ENCODE measurements around the gene ZNFX1. TPM values are rescaled to one million over a fixed set of nuclear protein-coding genes. Genes with fewer than 3 reads are reported as not detected.

The ZNFX1 gene
- total RNA-seq, 2 donors from 2014 or later, result 7.3 to 17.4 TPM

DNA sequence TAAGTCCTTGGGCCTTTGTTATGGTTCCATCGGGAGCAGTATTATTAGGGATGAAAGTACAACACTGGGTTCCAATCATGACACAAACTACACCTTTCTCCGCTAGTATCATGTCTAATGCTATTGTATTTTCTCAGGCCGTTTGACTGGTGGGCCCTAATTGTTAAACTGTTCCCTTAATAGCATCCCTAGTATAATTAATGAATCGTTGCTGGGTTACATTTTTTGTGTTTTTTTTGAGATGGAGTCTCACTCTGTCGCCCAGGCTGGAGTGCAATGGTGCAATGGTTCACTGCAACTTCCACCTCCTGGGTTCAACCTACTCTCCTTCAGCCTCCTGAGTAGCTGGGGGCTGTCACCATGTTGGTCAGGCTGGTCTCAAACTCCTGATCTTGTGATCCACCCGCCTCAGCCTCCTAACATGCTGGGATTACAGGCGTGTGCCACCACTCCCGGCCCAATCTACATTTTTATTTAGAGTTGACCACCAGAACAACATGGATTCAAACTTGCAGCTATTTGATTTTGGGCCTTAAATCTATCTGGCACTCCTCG, 4.1 kb upstream of the ZNFX1 start:
- Histone ChIP-seq H3K4me3 (no peak overlapping the region), H3K4me1 (peaks cover 43% of the 10 kb centered on the region), H3K27me3 (no peaks in the 10 kb centered on the region), H3K36me3 (replicated peaks in 1 of 2; ENCODE audit: insufficient read depth in 1 of 2, low read depth in 2 of 2) (peaks cover 42 to 43% of the 10 kb centered on the region in 2 donors), H3K9me3 (peaks cover 0 to 30% (median 0%) of the 10 kb centered on the region in 3 donors), H3K27ac (no peak overlapping the region)
- intact Hi-C loops (cut with DNase I), result no loop called here
- TF ChIP-seq, protein P1, sequence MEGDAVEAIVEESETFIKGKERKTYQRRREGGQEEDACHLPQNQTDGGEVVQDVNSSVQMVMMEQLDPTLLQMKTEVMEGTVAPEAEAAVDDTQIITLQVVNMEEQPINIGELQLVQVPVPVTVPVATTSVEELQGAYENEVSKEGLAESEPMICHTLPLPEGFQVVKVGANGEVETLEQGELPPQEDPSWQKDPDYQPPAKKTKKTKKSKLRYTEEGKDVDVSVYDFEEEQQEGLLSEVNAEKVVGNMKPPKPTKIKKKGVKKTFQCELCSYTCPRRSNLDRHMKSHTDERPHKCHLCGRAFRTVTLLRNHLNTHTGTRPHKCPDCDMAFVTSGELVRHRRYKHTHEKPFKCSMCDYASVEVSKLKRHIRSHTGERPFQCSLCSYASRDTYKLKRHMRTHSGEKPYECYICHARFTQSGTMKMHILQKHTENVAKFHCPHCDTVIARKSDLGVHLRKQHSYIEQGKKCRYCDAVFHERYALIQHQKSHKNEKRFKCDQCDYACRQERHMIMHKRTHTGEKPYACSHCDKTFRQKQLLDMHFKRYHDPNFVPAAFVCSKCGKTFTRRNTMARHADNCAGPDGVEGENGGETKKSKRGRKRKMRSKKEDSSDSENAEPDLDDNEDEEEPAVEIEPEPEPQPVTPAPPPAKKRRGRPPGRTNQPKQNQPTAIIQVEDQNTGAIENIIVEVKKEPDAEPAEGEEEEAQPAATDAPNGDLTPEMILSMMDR (IDR thresholded peaks at IDR 0.05), result no peak
- no peak for TF ChIP-seq POLR2A (IDR thresholded peaks at IDR 0.05)
- DNase-seq (no peak), ATAC-seq (no peak)
- WGBS, 2 donors, result 82 to 86% methylated on average over 9 of the region's 9 CpGs

DNA sequence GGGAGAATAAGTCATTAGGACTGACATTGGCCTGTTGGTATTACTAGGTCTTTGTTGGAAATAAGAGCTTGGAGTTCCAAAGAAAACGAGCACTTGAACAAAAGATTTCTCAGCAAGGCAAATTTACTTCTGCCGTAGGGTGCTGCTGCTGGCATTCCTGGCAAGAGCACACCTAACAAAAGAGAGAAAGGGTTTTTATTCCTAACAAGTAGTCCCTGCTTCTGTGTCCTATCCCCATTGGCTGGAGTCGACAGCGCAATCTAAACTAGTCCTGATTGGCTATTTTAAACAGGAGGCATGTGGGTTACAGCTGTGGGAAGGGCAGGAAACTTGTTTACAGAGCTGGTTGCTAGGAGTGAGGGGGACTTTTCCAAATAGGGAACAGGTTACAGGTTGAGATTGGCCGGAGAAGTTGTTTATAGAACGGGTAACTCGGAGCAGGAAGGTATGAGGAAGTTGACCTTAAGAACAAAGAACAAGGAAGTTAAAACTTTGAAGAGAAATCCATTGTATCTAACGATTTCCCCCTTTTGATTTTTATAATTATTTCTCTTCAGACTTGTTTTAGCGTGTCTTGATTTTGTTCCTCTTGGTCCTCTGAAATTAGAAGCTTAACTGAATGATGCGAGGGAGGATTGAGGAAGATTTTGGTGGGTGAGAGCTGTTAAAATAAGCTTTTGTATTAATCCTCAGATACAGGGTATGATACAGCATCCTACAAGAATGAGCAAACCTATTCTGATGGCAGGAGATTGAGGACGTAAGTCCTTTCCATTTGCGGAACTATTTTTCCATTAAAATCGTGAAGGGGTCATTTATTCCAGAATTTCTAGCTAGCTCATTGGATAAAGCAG, 3.4 kb upstream of the ZNFX1 start:
- ATAC-seq (no peak), DNase-seq (no peak)
- peaks cover 35 to 36% of the 10 kb centered on the region in 2 donors for H3K36me3 ChIP-seq (replicated peaks in 1 of 2; ENCODE audit: insufficient read depth in 1 of 2, low read depth in 2 of 2)
- peaks cover 50% of the 10 kb centered on the region for H3K4me1 ChIP-seq
- H3K27ac ChIP-seq, result peak overlapping the region in 1 of 4 donors; percentile 54
- H3K9me3 ChIP-seq, result peaks cover 0 to 23% (median 0%) of the 10 kb centered on the region in 3 donors
- TF ChIP-seq, protein P1 (IDR thresholded peaks at IDR 0.05), result no peak
- no peak for TF ChIP-seq POLR2A (IDR thresholded peaks at IDR 0.05)
- 70 to 76% methylated on average over 13 of the region's 13 CpGs for WGBS, 2 donors
- no peaks in the 10 kb centered on the region for H3K27me3 ChIP-seq
- no peak overlapping the region for H3K4me3 ChIP-seq
- intact Hi-C loops (cut with DNase I), result no loop called here

DNA sequence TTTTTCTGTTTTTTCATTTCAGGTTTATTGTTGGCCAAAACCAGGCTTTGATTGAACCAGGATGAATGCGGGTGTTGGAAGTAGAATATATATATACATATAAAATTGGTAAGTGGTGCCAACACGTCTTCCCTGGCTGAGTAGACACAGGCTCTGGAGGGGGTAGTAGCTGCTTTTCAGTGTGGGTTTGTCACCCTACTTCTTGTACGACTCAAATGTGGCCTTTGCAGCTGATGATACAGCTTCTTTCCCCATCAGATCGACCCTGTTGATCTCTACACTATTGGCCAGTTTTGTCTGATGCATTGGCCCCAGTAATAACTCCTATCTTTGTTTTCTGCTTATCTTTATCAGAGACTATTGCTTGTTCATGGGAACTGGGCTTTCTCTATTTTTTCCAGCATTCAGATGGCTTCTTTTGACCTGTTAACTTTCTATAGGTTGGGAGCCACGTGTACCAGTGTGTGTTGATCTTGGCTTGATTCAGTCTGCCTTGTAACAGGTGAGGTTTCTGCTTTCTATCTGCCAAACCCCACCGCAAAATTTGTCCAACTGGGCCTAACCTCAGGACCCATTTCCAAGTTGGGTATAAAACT, 2.7 kb upstream of the ZNFX1 start:
- intact Hi-C loops (cut with DNase I), result no loop called here
- ATAC-seq (no peak), DNase-seq (no peak)
- Histone ChIP-seq H3K9me3 (peaks cover 0 to 16% (median 0%) of the 10 kb centered on the region in 3 donors), H3K4me1 (peaks cover 57% of the 10 kb centered on the region), H3K27ac (peak overlapping the region in 1 of 4 donors; percentile 6), H3K27me3 (no peaks in the 10 kb centered on the region), H3K4me3 (no peak overlapping the region), H3K36me3 (replicated peaks in 1 of 2; ENCODE audit: insufficient read depth in 1 of 2, low read depth in 2 of 2) (peaks cover 31 to 34% of the 10 kb centered on the region in 2 donors)
- no peak for TF ChIP-seq POLR2A (IDR thresholded peaks at IDR 0.05)
- 78% methylated on average over 6 of the region's 6 CpGs for WGBS, 2 donors

DNA sequence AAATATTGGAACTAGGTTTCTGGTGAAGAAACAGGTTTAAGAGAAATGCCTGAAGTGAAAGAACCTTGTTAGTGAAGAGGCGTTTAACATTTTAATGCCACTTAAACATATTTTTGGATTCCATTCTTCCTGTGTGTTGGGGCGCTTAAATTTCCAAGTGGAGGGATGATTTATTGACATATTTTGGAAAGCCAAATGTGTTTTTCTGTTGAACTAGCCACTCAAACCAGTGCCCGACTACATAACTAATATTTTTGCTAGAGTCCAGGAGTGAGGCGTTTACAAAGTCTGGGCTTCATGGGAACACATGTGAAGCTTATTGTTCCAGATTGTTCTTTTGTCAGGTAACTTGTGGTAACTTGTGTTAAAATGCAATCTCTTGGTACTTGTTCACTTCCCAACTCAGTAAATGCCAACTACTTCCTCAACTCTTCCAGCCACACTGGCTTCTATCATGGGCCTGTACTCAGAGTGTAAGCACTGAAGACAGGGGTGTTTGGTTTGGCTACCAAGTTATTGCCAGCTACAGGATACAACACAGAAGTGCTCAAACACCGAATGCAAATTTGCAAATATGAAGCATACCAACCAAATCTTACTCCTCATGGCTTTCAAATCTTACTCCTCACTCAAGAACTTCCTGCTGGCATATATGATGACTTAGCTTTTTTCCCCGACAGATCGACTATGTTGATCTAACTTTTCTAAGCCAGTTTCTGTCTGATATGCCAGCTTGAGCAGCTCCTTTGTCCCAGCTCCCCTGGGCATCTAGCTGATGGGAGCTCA, 2.0 kb upstream of the ZNFX1 start:
- intact Hi-C loops (cut with DNase I), result no loop called here
- ATAC-seq (no peak), DNase-seq (no peak)
- Histone ChIP-seq H3K4me3 (peak overlapping the region in 1 of 2 donors; percentile 59), H3K27ac (peak overlapping the region in 2 of 4 donors; percentile 6 to 99), H3K4me1 (peaks cover 61% of the 10 kb centered on the region), H3K9me3 (peaks cover 0 to 11% (median 0%) of the 10 kb centered on the region in 3 donors), H3K27me3 (no peaks in the 10 kb centered on the region), H3K36me3 (replicated peaks in 1 of 2; ENCODE audit: insufficient read depth in 1 of 2, low read depth in 2 of 2) (peaks cover 28 to 31% of the 10 kb centered on the region in 2 donors)
- WGBS, 2 donors, result 69 to 77% methylated on average over 7 of the region's 7 CpGs
- no peak for TF ChIP-seq POLR2A (IDR thresholded peaks at IDR 0.05)
- TF ChIP-seq, protein P1 (IDR thresholded peaks at IDR 0.05), result no peak

All from body of pancreas (tissue), 4 donors.